Stimulated activated CD4-positive, alpha-beta T cell treated with anti-CD3 and anti-CD28 coated beads, Interleukin-4, amount 100 ng/mL, for 48 hours (primary cell): Measurements from ENCODE around the gene SCGB3A1.

Source experiments
- DNase-seq, 2 donors: peaks; one replicate each; pipeline ENCODE4 v3.0.0-alpha.2; 2020; ENCODE audit warnings: low read depth in 2 of 2

SCGB3A1 gene

GRCh38 chr5:180604271-180604670 is 13.0 kb upstream of the SCGB3A1 start:
- no peak for DNase-seq

- DNase-seq: no peak
These were observed 11.8 kb upstream of the SCGB3A1 start for GRCh38 chr5:180603076-180603594.

GRCh38 chr5:180602481-180603075 is 11.3 kb upstream of the SCGB3A1 start:
- DNase-seq: no peak

- no peak for DNase-seq
These were observed 10.5 kb upstream of the SCGB3A1 start for GRCh38 chr5:180601591-180602480.

GRCh38 chr5:180600554-180601041 is 9.3 kb upstream of the SCGB3A1 start:
- no peak for DNase-seq

GRCh38 chr5:180599981-180600553 is 8.8 kb upstream of the SCGB3A1 start:
- DNase-seq: no peak

- no peak for DNase-seq
These were observed 8.3 kb upstream of the SCGB3A1 start for GRCh38 chr5:180599590-180599914.

- DNase-seq: no peak
These were observed 7.7 kb upstream of the SCGB3A1 start for GRCh38 chr5:180598797-180599589.

- DNase-seq: no peak
These were observed 7.0 kb upstream of the SCGB3A1 start for GRCh38 chr5:180598316-180598701.

GRCh38 chr5:180596668-180597231 is 5.5 kb upstream of the SCGB3A1 start:
- no peak for DNase-seq

GRCh38 chr5:180596115-180596667 is 4.9 kb upstream of the SCGB3A1 start:
- DNase-seq: no peak

- DNase-seq: no peak
These were observed 4.2 kb upstream of the SCGB3A1 start for GRCh38 chr5:180595381-180596114.

GRCh38 chr5:180595046-180595379 is 3.7 kb upstream of the SCGB3A1 start:
- no peak for DNase-seq

GRCh38 chr5:180594311-180595045 is 3.2 kb upstream of the SCGB3A1 start:
- no peak for DNase-seq

GRCh38 chr5:180593446-180594206 is 2.3 kb upstream of the SCGB3A1 start:
- DNase-seq: no peak

GRCh38 chr5:180592176-180592575 is 877 bp upstream of the SCGB3A1 start:
- DNase-seq: no peak

- DNase-seq: no peak
These were observed 572 bp downstream of the SCGB3A1 start for GRCh38 chr5:180590543-180591310.

- no peak for DNase-seq
These were observed 1.3 kb downstream of the SCGB3A1 start for GRCh38 chr5:180589771-180590542.
